ENCODE results near the gene DISC1.

DNA sequence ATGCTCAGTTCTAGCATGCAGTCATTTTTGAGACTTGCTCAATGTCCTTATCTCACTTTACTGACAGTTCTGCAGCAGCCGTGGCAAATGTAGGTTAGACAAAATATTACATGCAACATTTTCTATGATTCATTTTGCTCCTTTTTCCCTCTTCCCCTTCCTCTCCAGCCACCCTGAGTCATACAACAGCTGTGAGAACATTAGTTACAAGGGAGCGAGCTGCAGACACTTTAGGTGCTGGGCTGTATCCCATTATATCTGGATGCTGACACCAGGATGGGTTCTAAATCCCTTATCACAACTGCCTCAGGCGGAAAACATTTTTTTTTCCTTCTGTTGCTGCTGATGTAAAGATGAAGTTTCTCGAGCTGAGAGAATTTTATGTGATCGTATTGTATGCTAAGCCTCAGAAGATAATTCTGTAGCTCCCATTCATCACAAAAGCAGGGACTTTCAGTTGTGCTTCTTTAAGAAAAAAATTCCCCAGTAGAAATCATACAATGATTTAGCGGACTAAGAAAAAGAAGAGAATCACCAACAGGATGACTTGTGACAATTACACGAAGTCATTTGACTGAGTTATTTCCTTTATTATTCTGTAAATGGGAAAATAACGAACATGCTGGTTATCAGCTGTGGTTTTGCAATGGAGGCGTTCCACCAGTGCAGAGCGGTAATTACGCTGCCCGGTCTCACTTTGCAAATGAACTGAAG lies 345.0 kb downstream of the DISC1 start:
- TF ChIP-seq CREB1 (CRISPR knock-in tag; IDR thresholded peaks at IDR 0.05; ENCODE audit: low read depth) (no peak), EZH2 (IDR thresholded peaks at IDR 0.05; ENCODE audit: low read depth, unreplicated experiment) (no peak), POLR2AphosphoS5 (IDR thresholded peaks at IDR 0.05; ENCODE audit: low read depth) (no peak), EZH2phosphoT487 (IDR thresholded peaks at IDR 0.05; ENCODE audit: unreplicated experiment) (no peak), NANOG (IDR thresholded peaks at IDR 0.05; ENCODE audit: borderline replicate concordance) (no peak), JUNB (IDR thresholded peaks at IDR 0.05; ENCODE audit: unreplicated experiment) (no peak), ZNF114 (CRISPR knock-in tag; IDR thresholded peaks at IDR 0.05) (no peak), STAT1 (IDR thresholded peaks at IDR 0.05; ENCODE audit: unreplicated experiment) (no peak), ZNF331 (CRISPR knock-in tag; IDR thresholded peaks at IDR 0.05; ENCODE audit: low read depth) (no peak)
- TF ChIP-seq, protein P1, sequence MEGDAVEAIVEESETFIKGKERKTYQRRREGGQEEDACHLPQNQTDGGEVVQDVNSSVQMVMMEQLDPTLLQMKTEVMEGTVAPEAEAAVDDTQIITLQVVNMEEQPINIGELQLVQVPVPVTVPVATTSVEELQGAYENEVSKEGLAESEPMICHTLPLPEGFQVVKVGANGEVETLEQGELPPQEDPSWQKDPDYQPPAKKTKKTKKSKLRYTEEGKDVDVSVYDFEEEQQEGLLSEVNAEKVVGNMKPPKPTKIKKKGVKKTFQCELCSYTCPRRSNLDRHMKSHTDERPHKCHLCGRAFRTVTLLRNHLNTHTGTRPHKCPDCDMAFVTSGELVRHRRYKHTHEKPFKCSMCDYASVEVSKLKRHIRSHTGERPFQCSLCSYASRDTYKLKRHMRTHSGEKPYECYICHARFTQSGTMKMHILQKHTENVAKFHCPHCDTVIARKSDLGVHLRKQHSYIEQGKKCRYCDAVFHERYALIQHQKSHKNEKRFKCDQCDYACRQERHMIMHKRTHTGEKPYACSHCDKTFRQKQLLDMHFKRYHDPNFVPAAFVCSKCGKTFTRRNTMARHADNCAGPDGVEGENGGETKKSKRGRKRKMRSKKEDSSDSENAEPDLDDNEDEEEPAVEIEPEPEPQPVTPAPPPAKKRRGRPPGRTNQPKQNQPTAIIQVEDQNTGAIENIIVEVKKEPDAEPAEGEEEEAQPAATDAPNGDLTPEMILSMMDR (conservative IDR thresholded peaks at IDR 0.05; ENCODE audit: low read depth in 2 of 2) = no peak
- TF ChIP-seq, protein P2, sequence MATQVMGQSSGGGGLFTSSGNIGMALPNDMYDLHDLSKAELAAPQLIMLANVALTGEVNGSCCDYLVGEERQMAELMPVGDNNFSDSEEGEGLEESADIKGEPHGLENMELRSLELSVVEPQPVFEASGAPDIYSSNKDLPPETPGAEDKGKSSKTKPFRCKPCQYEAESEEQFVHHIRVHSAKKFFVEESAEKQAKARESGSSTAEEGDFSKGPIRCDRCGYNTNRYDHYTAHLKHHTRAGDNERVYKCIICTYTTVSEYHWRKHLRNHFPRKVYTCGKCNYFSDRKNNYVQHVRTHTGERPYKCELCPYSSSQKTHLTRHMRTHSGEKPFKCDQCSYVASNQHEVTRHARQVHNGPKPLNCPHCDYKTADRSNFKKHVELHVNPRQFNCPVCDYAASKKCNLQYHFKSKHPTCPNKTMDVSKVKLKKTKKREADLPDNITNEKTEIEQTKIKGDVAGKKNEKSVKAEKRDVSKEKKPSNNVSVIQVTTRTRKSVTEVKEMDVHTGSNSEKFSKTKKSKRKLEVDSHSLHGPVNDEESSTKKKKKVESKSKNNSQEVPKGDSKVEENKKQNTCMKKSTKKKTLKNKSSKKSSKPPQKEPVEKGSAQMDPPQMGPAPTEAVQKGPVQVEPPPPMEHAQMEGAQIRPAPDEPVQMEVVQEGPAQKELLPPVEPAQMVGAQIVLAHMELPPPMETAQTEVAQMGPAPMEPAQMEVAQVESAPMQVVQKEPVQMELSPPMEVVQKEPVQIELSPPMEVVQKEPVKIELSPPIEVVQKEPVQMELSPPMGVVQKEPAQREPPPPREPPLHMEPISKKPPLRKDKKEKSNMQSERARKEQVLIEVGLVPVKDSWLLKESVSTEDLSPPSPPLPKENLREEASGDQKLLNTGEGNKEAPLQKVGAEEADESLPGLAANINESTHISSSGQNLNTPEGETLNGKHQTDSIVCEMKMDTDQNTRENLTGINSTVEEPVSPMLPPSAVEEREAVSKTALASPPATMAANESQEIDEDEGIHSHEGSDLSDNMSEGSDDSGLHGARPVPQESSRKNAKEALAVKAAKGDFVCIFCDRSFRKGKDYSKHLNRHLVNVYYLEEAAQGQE (IDR thresholded peaks at IDR 0.05; ENCODE audit: unreplicated experiment) = no peak
- TF ChIP-seq, protein P3, sequence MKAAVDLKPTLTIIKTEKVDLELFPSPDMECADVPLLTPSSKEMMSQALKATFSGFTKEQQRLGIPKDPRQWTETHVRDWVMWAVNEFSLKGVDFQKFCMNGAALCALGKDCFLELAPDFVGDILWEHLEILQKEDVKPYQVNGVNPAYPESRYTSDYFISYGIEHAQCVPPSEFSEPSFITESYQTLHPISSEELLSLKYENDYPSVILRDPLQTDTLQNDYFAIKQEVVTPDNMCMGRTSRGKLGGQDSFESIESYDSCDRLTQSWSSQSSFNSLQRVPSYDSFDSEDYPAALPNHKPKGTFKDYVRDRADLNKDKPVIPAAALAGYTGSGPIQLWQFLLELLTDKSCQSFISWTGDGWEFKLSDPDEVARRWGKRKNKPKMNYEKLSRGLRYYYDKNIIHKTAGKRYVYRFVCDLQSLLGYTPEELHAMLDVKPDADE (IDR thresholded peaks at IDR 0.05) = no peak
- TF ChIP-seq, protein P4, sequence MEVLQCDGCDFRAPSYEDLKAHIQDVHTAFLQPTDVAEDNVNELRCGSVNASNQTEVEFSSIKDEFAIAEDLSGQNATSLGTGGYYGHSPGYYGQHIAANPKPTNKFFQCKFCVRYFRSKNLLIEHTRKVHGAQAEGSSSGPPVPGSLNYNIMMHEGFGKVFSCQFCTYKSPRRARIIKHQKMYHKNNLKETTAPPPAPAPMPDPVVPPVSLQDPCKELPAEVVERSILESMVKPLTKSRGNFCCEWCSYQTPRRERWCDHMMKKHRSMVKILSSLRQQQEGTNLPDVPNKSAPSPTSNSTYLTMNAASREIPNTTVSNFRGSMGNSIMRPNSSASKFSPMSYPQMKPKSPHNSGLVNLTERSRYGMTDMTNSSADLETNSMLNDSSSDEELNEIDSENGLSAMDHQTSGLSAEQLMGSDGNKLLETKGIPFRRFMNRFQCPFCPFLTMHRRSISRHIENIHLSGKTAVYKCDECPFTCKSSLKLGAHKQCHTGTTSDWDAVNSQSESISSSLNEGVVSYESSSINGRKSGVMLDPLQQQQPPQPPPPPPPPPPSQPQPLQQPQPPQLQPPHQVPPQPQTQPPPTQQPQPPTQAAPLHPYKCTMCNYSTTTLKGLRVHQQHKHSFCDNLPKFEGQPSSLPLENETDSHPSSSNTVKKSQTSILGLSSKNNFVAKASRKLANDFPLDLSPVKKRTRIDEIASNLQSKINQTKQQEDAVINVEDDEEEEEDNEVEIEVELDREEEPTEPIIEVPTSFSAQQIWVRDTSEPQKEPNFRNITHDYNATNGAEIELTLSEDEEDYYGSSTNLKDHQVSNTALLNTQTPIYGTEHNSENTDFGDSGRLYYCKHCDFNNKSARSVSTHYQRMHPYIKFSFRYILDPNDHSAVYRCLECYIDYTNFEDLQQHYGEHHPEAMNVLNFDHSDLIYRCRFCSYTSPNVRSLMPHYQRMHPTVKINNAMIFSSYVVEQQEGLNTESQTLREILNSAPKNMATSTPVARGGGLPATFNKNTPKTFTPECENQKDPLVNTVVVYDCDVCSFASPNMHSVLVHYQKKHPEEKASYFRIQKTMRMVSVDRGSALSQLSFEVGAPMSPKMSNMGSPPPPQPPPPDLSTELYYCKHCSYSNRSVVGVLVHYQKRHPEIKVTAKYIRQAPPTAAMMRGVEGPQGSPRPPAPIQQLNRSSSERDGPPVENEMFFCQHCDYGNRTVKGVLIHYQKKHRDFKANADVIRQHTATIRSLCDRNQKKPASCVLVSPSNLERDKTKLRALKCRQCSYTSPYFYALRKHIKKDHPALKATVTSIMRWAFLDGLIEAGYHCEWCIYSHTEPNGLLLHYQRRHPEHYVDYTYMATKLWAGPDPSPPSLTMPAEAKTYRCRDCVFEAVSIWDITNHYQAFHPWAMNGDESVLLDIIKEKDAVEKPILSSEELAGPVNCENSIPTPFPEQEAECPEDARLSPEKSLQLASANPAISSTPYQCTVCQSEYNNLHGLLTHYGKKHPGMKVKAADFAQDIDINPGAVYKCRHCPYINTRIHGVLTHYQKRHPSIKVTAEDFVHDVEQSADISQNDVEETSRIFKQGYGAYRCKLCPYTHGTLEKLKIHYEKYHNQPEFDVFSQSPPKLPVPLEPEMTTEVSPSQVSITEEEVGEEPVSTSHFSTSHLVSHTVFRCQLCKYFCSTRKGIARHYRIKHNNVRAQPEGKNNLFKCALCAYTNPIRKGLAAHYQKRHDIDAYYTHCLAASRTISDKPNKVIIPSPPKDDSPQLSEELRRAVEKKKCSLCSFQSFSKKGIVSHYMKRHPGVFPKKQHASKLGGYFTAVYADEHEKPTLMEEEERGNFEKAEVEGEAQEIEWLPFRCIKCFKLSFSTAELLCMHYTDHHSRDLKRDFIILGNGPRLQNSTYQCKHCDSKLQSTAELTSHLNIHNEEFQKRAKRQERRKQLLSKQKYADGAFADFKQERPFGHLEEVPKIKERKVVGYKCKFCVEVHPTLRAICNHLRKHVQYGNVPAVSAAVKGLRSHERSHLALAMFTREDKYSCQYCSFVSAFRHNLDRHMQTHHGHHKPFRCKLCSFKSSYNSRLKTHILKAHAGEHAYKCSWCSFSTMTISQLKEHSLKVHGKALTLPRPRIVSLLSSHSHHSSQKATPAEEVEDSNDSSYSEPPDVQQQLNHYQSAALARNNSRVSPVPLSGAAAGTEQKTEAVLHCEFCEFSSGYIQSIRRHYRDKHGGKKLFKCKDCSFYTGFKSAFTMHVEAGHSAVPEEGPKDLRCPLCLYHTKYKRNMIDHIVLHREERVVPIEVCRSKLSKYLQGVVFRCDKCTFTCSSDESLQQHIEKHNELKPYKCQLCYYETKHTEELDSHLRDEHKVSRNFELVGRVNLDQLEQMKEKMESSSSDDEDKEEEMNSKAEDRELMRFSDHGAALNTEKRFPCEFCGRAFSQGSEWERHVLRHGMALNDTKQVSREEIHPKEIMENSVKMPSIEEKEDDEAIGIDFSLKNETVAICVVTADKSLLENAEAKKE (CRISPR knock-in tag; IDR thresholded peaks at IDR 0.05) = no peak
